ENCODE results near the gene SEPTIN5.

Gene SEPTIN5

GRCh38 chr22:19705181-19705934, 8.9 kb upstream of the SEPTIN5 start:
- no peak for DNase-seq (ENCODE audit: low spot score)

- DNase-seq (ENCODE audit: low spot score), result no peak
Measured at GRCh38 chr22:19706661-19707151, 7.6 kb upstream of the SEPTIN5 start.

GRCh38 chr22:19707347-19708290, 6.7 kb upstream of the SEPTIN5 start:
- DNase-seq (ENCODE audit: low spot score), result no peak

GRCh38 chr22:19708321-19709011, 5.8 kb upstream of the SEPTIN5 start:
- DNase-seq (ENCODE audit: low spot score), result no peak

GRCh38 chr22:19709063-19709769, 5.1 kb upstream of the SEPTIN5 start:
- no peak for DNase-seq (ENCODE audit: low spot score)

- DNase-seq (ENCODE audit: low spot score), result no peak
Measured at GRCh38 chr22:19710020-19710768, 4.1 kb upstream of the SEPTIN5 start.

GRCh38 chr22:19710769-19711106, 3.6 kb upstream of the SEPTIN5 start:
- no peak for DNase-seq (ENCODE audit: low spot score)

- DNase-seq (ENCODE audit: low spot score), result no peak
Measured at GRCh38 chr22:19713245-19713644, 1.1 kb upstream of the SEPTIN5 start.

- DNase-seq (ENCODE audit: low spot score), result no peak
Measured at GRCh38 chr22:19713650-19714311, 522 bp upstream of the SEPTIN5 start.

GRCh38 chr22:19715188-19715930, 1.1 kb downstream of the SEPTIN5 start:
- no peak for DNase-seq (ENCODE audit: low spot score)

- DNase-seq (ENCODE audit: low spot score), result no peak
Measured at GRCh38 chr22:19716041-19716828, 1.9 kb downstream of the SEPTIN5 start.

- no peak for DNase-seq (ENCODE audit: low spot score)
Measured at GRCh38 chr22:19716829-19717105, 2.5 kb downstream of the SEPTIN5 start.

- DNase-seq (ENCODE audit: low spot score), result no peak
Measured at GRCh38 chr22:19717181-19717580, 2.9 kb downstream of the SEPTIN5 start.

GRCh38 chr22:19717691-19718455, 3.6 kb downstream of the SEPTIN5 start:
- peak; percentile 93 for DNase-seq (ENCODE audit: low spot score)

GRCh38 chr22:19718456-19719049, 4.2 kb downstream of the SEPTIN5 start:
- DNase-seq (ENCODE audit: low spot score), result no peak

GRCh38 chr22:19719050-19719482, 4.8 kb downstream of the SEPTIN5 start:
- DNase-seq (ENCODE audit: low spot score), result no peak

GRCh38 chr22:19719488-19720021, 5.3 kb downstream of the SEPTIN5 start:
- no peak for DNase-seq (ENCODE audit: low spot score)
